Measurements from ENCODE around the gene DDX20. TPM values are rescaled to one million over a fixed set of nuclear protein-coding genes. Genes with fewer than 3 reads are reported as not detected.
"Not testable (repeated sequence)": the region's sequence is repeated elsewhere in the genome, so short reads cannot be mapped to it uniquely, and the experiment has no call there.

Gene DDX20
- total RNA-seq, 1 donor from 2014 or later, result 6.1 TPM

- ATAC-seq, result peak; percentile 40
These were observed 22.3 kb upstream of the DDX20 start for GRCh38 chr1:111733183-111733991.

GRCh38 chr1:111733992-111734341 is 21.7 kb upstream of the DDX20 start:
- ATAC-seq, result no peak

- no peak for ATAC-seq
These were observed 21.3 kb upstream of the DDX20 start for GRCh38 chr1:111734426-111734825.

- no peak for ATAC-seq
These were observed 20.8 kb upstream of the DDX20 start for GRCh38 chr1:111734856-111735255.

DNA sequence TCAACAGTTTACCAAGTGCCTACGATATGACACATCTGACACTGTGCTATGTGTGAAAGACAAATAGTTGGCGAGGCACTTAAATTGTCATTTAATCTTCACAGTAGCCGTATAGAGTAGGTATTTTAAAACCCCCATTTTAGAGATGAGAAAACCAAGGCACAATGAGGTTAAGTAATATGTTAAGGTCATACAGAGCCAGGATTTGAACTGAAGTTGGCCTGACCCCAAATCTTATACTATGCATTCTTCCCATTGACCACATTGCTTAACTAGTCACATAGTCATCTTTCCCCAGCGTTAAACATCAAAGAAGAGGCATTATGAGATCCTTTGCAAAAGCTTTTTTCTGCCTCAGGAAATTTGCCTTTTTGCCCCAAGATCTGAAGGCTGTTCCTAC is 20.4 kb upstream of the DDX20 start:
- no peak for ATAC-seq

- ATAC-seq, result no peak
These were observed 19.7 kb upstream of the DDX20 start for GRCh38 chr1:111735858-111736544.

- ATAC-seq, result no peak
These were observed 19.0 kb upstream of the DDX20 start for GRCh38 chr1:111736548-111737215.

DNA sequence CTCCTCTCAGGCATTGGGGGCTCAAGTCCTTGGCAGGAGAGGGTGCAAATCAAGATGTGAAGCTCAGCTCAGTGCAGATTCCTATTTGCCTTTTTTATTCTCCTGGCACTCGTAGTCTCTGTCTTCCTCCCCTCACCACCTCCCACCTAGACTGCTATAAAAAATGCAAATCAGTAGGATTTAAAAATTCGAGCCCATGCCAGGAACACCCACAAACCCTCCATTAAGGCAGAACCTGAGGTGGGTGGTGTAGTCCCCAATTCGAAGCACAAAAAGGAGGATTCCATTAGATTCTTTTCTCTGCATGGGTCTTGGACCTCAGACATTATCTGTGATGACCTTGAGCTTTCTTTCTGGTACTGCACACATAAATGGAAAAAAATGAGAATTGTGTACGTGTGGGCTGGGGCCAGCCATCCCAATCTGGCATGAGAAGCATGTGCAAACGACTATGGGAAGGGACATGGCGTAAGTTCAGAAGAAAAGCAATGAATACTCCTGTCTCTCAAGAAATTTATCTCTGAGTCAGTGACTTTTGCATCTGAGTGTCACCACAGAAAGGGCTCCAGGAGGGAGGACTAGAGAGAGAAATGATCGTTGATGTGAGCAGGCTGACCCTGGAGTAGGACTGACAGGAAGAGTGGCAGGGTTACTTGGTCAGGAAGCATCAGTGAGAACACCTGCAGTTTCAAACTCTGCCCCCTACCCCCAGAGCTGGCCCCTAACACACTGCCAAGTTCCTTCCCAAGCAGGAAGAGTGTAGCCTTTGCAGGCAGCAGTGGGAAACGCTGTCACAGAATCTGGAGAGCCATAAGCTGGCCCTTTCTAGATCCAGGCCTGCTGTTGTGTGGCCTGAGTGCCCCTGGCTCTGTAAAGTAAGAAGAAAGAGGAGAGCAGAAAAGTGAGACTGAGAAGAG is 18.2 kb upstream of the DDX20 start:
- ATAC-seq, result no peak

- no peak for ATAC-seq
These were observed 17.6 kb upstream of the DDX20 start for GRCh38 chr1:111738133-111738435.

GRCh38 chr1:111738436-111739193 is 17.1 kb upstream of the DDX20 start:
- ATAC-seq, result peak; percentile 78

GRCh38 chr1:111739194-111739924 is 16.3 kb upstream of the DDX20 start, which contains the start of gene INKA2:
TSS of gene INKA2 (minus strand) at chr1:111739395. CDS start at chr1:111739242, 153 bp downstream.
- ATAC-seq, result peak; percentile 87

GRCh38 chr1:111739925-111740765 is 15.6 kb upstream of the DDX20 start:
- no peak for ATAC-seq

DNA sequence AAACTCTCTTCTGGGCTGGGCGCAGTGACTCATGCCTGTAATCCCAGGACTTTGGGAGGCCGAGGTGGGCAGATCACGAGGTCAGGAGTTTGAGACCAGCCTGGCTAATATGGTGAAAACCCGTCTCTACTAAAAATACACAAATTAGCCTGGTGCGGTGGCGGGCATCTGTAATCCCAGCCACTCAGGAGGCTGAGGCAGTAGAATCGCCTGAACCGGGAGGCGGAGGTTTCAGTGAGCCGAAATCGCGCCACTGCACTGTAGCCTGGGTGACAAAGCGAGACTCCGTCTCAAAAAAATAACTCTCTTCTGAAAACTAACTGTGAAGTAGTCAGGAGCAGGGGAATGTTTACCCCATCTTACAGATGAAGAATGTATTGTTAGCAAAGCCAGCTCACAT is 13.4 kb upstream of the DDX20 start:
- not testable (repeated sequence) for ATAC-seq

GRCh38 chr1:111742938-111743549 is 12.7 kb upstream of the DDX20 start:
- no peak for ATAC-seq

DNA sequence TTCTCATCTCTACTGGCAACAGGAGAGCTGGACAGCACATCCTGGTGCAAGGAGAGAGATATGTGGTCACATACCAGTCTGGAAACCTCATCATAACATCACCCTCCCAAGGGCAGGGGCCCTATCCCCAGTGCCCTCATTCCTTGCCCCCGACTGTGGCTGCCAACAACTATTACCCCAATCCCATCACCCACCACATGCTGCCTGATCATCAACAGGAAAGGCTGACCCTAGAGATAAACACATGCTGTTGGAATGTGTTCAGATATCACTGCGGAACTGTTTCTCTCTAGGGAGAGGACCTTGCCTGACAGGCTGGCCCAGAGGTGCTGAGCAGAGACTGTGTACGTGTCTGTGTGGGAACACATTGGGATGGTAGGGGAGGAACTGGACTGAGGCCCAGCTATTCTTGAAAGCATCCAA is 12.0 kb upstream of the DDX20 start:
- no peak for ATAC-seq

GRCh38 chr1:111745675-111746613 is 9.8 kb upstream of the DDX20 start:
- ATAC-seq, result peak; percentile 59

DNA sequence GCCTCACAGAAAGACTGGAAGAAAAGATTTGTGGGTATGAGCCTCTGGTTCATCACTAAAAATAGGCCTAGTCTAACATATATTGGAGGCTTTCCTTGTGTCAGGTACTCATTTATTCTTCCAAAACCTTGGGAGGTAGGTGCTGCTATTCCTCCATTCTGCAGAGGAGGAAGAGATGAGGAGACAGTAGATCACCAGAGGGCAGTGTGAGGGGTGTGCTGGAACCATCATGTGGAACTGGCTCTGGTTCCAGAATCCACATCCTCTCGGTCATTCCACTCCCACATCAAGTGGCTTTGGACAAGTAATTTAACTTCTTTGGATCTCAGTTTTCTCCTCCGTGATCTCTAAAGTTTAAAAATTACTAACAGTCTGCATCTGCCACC is 9.1 kb upstream of the DDX20 start:
- no peak for ATAC-seq

GRCh38 chr1:111747282-111747734 is 8.4 kb upstream of the DDX20 start:
- ATAC-seq, result peak; percentile 77
